Epithelial cell of esophagus (primary cell): ENCODE data around the gene CCDC177.
A peak's percentile ranks its signal among the peaks of the same experiment; 100 is the strongest.

Experiments used
- DNase-seq: peaks from one replicate; pipeline ENCODE4 v3.0.0; 2010; ENCODE audit warnings: low read depth
- H3K4me3 ChIP-seq: 2 replicates; pipeline ENCODE4 v1.5.1; 2011; ENCODE audit warnings: mild to moderate bottlenecking, low read length, control low read depth
- CTCF ChIP-seq: IDR thresholded peaks from 2 replicates; pipeline ENCODE4 v1.5.1; 2011; ENCODE audit warnings: low read depth, mild to moderate bottlenecking, low read length, control low read depth, inconsistent platforms; ENCODE audit not compliant: insufficient read depth; ENCODE audit errors: missing control alignments

Gene CCDC177

GRCh38 chr14:69573205-69573830 is 1.4 kb downstream of the CCDC177 start:
- no peak overlapping the region for H3K4me3 ChIP-seq
- DNase-seq = no peak
- no peak for TF ChIP-seq CTCF

GRCh38 chr14:69572841-69573135 is 1.9 kb downstream of the CCDC177 start:
- no peak for TF ChIP-seq CTCF
- H3K4me3 ChIP-seq = no peak overlapping the region
- DNase-seq = peak; percentile 8

- DNase-seq = peak; percentile 66
- H3K4me3 ChIP-seq = peak overlapping the region; percentile 7
Observed at GRCh38 chr14:69572030-69572840, 2.4 kb downstream of the CCDC177 start.

GRCh38 chr14:69571449-69572029 is 3.1 kb downstream of the CCDC177 start:
- no peak for TF ChIP-seq CTCF
- peak overlapping the region; percentile 7 for H3K4me3 ChIP-seq

More at GRCh38 chr14:69572030-69572840, 2.4 kb downstream of the CCDC177 start:
- no peak for TF ChIP-seq CTCF

GRCh38 chr14:69570836-69571330 is 3.8 kb downstream of the CCDC177 start:
- TF ChIP-seq CTCF = no peak
- H3K4me3 ChIP-seq = no peak overlapping the region
- no peak for DNase-seq

More at GRCh38 chr14:69571449-69572029, 3.1 kb downstream of the CCDC177 start:
- DNase-seq = peak; percentile 16

- no peak overlapping the region for H3K4me3 ChIP-seq
- no peak for DNase-seq
- TF ChIP-seq CTCF = no peak
Observed at GRCh38 chr14:69569859-69570258, 4.8 kb downstream of the CCDC177 start.
